NCI-H1092 (cell line): ENCODE measurements around the gene NEAT1.

Experiments
- DNase-seq: peaks from one replicate; lab custom pipeline; 2025; lab: John Stamatoyannopoulos, UW

Gene NEAT1

DNA sequence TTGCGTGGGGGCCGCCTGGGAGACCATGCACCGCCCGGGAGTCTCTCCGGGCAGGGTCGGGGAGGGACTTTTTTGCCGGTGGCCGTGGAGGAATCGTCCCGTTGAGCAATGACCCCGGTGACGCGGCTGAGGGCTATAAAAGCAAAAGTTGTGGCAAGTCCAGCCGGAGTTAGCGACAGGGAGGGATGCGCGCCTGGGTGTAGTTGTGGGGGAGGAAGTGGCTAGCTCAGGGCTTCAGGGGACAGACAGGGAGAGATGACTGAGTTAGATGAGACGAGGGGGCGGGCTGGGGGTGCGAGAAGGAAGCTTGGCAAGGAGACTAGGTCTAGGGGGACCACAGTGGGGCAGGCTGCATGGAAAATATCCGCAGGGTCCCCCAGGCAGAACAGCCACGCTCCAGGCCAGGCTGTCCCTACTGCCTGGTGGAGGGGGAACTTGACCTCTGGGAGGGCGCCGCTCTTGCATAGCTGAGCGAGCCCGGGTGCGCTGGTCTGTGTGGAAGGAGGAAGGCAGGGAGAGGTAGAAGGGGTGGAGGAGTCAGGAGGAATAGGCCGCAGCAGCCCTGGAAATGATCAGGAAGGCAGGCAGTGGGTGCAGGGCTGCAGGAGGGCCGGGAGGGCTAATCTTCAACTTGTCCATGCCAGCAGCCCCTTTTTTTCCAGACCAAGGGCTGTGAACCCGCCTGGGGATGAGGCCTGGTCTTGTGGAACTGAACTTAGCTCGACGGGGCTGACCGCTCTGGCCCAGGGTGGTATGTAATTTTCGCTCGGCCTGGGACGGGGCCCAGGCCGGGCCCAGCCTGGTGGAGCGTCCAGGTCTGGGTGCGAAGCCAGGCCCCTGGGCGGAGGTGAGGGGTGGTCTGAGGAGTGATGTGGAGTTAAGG lies at the start of gene NEAT1:
Gene NEAT1 (plus strand): TSS at position 166 of the 883 bp plus-strand sequence.
- DNase-seq: no peak

DNA sequence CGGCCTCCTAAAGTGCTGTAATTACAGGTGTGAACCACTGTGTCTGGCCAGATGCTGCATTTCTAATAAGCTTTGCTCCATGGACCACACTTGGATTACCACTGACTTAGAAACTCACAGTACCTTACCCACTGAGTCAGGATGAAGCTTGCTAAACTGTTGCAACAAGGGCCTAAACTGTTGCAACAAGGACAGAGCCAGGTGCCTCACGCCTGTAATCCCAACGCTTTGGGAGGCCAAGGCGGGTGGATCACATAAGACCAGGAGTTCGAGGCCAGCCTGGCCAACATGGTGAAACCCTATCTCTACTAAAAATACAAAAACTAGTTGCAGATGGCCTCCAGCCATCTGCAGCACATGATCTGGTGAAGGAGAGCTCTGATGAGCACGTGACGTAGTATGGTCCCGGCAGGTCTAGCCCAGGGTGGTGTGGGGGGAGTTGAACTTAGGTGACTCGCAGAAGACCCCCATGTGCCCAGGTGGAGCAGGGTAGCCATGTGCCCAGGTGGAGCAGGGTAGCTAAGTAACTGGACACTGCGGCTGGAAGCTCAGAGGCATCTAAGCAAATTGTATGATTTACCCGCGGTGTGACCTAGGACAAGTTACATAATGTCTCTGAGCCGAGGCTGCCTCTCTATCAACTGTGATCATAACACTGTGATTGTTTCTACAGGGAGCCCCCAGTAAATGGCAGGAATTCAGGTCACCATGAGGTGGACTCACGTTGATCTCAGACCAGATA lies 48.6 kb upstream of the NEAT1 start:
- DNase-seq: no peak

DNA sequence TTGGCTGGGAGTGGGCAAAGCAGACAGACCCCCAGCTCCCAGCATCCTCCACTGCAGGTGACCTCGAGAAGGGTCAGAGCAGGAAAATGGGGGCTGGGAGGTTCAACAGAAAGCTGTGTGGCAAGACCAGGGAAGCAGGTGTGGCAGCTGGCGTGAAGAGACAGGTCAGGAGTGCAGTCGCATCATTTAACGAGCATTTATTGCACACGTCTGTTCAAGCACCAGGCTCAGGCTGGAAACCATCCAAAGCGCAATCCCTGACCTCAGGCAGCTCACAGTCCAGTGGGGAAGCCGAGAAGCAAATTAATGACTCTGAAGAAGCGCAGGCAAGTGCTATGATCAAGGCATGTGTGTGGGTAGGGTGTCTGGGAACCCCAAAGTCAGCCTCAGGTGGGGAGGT lies 47.6 kb upstream of the NEAT1 start:
- no peak for DNase-seq

DNA sequence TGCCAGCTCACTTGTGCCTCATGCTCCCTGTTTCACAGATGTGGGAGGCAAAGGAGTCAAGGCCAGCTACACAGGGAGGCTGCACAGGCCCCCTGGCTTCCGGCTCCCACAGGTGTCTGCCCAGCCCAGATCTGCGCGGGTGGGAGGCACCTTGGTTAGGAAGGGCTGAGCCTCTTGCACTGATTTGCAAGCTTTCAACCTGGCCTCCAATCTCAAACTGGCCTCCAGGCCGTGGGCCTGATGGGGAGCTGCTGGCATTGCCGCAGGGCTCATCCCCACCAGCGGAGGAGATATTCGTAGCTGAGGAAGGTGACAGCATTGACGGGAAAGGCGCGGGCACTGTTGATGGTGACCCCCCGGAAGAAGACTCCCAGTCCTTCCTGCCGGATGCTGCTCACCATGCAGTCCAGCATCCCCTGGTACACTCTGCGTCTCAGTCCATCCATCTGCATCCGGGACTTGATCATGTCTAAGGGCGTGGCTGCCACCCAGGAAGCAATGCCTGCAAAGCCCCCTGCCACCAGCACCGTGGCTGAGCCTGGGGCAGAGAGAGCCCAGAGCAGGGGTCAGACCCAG lies 46.4 kb upstream of the NEAT1 start:
- DNase-seq: no peak

DNA sequence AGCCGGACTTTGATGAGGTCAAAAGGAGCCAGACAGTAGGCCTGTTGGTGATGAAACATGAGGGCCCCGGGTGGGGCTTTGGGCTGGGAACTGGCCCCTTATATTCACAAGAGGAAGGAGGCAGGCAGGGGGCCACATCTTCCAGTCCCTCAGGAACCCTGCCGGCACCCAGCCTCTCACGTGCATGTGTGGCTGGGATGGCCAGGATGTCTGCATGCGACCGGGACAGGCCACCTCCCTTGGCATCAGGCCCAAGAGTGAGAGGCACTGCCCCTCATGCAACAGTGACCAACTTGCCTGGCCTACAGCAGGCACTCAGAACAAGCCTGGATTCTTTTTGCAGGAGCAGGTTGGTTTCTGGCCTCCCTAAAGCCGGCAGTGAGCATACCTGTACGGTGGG lies 45.6 kb upstream of the NEAT1 start:
- no peak for DNase-seq

DNA sequence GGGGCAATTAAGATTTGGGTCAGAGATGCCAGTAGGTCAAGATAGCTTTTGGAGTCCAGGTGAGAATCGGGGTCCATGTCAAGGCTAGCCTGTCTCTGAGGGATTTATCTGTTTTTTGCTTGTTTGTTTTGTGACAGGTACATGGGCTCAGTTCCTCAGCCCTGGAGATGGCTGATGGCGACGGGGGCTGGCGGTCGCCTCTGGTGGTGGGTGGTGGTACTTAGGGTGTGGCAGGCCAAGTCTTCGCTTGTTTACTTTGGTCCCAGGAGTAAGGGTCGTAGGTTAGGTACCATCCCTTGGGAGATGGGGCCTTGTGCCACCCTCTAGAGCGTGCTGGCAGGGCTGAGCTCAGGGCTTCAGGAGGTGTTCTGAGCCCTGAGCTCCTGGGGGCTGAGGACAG lies 44.8 kb upstream of the NEAT1 start:
- no peak for DNase-seq

DNA sequence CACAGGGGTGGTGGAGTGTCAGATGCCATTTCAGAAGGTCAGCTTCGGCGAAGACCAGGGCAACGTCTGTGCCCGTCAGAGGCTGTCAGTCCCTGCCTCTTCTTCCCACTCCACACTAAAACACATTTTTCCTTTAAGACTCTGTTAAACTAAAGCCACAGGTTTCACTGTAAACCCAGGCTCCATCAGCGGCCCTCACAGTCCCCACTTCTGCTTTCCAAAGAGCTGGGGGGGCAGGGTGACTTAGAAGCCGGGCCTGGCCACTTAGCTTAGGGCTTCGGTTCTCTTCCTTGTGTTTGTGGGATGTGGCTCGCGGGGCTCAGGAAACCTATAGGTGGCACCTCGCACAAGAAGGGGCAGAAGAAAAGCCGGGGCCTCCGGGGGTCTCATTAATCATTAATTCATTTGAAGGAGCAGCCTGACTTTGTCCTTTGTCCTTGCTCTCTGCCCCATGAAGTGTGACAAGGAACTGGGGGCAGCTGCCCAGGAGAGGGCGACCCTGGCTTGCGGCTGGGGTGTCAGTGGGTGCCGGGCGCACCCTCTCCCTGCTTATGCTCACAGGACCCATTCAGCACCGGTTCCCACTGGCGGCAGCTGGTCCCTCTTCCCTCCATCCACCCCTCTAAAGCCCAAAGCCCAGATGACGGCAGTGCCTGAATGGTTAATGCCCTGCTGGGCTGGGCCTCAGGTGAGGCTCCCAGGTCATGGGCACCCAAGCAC lies 44.2 kb upstream of the NEAT1 start:
- no peak for DNase-seq

DNA sequence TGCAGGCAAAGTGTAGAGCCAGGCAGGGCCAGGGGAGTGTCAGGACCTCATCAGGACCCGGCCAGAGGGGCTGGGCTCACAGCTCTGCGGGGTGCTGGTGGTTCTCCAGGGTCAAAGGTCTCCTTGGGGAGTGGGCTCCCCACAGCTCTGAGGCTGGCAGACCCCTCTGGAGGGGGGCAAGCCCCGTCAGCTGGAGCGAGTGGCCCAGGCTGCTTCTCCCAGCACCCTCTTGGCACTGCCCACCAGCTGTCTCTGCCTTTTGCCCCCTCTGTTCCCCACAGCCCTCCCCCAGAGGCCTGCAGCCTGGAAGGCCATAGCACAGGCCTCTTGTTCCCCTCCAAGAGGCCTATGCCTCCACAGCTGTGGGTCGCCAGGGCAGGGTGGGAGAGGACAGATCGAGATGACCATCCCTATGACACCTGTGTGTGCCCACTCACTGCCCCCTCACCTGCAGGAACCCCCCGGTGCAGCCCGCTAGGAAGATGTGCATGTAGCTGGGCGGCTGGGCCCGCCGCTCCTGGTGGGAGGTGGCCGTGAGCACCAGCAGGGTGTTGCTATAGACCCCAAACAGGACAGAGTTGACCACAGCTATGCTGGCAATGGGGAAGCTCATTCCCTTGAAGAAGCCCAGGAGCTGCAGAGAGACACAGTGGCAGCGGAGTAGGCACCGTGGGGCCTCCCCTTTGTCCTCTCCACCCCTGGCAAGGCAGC lies 43.5 kb upstream of the NEAT1 start:
- DNase-seq: no peak

DNA sequence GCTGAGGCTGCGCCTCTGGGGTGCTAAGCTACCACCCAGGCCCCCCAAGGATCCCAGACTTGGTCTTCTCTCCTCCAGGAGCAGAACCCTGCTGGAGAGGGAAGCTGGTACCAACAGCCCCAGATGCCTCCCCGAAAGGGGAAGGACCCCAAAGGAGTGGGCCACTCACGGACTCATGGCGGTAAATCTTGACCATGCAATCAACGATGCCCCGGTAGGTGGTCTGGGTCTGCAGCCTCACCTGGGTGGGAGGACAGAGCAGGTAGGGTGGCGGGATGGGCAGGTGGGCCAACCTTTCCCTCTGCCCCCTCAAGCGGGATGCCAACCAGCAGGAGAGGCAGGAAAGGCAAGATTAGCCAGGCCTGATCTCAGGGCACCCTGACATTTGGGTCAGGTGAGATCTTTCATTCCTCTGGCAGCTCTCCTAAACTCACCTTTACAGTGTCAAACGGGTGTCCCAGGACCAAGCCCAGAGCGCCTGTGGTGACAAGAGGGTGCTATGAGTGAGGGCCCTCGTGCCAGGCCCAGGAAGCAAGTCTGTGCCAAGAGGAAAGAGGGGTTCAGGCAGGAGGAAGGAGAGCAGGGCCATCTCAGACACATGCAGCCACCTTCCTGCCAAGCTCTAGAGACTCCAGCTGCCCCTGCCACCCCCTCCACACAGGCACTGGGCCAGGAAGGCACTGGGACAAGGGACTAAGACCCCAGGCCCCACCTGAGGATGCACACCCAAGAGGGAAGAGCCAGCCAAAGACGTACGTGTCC lies 42.7 kb upstream of the NEAT1 start:
- DNase-seq: no peak

DNA sequence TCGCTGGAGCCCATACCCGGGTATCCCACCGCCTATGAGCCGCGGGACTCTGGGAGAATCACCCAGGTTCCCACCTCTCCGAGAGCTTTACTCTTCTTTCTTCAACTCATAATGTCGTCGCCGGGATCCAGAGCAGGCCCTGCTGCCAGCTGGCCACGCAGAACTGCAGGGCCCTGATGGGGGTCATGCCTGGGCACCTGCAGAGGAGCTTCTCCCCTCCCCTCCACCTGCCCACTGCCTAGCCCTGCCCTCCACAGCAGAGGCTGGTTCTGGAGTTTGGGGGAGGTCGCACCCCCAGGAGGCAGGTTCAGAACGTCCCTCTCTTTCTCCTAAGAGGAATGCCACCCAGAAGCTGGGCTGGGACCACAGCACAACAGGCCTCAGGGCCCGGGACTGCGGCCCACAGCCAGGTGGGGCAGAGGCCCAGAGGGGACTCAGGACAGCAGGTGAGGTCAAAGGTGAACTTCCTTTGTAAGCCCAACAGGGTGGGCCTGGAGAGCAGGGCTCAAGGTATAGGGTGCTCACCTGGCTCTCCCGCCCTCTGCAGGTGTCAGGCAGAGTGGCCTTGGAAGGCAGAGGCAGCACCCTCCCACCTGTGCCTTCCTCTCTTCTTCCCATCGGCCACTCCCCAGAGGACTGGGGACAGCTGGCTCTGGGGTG lies 42.0 kb upstream of the NEAT1 start:
- no peak for DNase-seq

DNA sequence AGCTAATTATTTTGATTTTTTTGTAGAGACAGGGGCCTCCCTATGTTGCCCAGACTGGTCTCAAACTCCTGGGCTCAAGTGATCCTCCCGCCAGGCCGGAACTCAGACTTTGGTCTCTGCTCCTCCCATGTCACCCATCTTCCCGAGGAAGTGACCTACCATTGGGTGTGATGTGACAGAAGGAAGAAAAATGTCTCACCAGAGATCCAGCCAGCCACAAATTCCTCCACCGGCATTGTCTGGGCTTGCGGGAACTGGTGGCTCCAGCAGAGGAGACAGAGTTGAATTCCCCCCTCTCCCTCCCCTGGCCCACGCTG lies 40.9 kb upstream of the NEAT1 start:
- DNase-seq: no peak

DNA sequence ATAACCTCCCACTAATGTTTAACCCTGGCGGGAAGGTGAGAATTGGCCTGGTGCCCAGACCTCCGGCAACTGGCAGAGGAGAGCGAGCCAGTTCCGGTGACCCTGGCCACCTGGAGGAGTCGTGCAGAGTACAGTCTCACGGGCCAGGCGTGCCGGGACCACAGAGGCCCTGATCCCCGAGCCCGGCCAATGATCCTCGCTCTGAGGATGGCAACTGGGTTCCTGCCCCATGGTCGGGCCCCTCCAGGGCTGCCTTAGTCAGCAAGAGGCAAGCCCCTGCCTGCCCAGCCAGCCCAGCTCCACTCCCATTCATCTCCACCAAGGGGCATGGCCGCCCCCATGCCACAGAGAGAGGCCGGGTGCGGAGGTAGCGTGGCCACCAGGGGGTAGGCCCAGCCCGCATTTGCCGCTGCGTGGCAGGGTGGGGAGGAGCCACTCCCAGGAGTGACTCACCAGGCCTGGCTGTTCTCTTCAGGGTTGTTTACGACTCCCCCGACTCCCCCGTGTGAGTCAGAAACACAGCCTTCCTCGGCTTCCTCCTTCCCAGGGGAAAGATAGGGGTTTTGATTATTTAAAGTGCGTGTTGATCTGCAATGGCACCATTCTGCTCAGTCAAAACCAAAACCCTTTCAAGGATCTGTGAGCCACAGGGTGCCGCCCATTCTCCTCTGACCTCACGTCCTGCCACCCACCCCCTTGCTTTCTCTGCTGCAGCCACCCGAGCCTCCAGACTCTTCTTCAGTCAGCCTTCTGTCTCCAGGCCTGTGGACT lies 40.4 kb upstream of the NEAT1 start, which contains the start of gene SLC25A45:
Gene SLC25A45 (minus strand): TSS at position 614 of the 771 bp plus-strand sequence. CDS start 695 bp downstream, outside the sequence.
- DNase-seq: peak; percentile 90

DNA sequence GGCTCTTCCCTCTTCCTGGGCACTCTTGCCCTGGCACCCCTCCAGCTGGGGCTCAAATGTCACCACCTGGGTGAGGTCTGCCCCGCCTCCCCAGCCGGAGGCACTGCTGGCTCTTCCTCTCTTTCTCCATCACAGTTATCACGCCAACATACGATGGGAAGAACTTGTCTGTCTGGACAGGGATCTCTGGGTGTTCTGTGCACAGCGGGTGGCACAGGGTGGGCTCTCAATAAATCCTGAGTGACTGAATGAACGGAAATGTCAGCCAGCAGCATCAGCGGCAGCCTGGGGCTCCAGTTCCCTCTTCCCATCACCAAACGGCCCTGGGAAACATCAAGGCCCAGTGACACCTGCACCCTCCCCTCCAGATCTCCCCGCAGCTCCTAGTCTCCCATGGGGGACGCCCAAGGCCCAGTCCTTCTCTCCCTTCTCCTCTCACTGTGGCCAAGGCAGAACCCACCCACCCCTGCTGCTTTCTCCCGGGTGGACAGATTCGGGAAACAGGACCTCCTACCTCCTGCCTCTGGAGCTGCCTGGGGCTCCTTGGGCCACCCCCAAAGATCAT lies 39.7 kb upstream of the NEAT1 start:
- DNase-seq: peak; percentile 90

DNA sequence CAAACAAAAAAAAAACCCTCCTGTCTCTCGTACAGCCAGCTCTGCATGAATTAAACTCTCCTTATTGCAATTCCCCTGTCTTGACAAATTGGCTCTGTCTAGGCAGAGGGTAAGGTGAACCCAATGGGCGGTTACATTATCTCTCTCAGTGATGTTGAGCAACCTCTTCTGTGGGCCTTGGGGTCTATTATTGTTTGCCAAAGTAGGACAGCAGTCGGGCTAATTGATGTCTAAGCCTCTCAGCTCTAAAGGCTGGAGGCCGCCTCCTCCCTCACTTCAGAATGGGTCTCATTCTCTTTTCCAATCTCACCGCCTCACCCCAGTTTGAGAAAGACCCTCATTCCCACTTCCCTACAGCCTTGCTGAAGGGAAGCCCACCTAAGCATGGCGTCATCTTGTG lies 38.8 kb upstream of the NEAT1 start:
- DNase-seq: no peak

DNA sequence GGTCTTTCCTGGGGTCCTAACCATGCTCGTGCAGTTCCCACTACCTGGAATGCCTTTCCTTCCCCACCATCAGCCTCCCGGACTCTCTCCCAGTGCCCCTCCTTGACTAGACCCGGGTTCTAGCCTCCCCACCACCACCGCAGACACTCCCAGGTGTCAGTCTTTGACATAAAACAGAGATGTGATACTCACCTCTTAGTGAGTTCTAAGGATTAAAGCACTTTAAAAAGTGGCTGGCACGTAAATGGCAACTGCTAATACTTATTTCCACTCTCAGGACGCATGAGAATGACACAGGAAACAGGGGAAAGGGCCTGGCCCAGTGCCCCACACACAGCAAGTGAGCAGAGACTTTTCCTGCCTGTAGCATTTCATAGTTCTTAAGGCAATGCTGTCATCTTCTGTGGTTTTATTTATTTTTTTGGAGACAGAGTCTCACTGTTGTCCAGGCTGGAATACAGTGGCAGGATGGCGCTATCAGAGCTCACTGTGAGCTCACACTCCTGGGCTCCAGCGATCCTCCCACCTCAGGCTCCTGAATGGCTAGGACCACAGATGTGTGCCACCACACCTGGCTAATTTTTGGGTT lies 38.2 kb upstream of the NEAT1 start:
- DNase-seq: no peak

DNA sequence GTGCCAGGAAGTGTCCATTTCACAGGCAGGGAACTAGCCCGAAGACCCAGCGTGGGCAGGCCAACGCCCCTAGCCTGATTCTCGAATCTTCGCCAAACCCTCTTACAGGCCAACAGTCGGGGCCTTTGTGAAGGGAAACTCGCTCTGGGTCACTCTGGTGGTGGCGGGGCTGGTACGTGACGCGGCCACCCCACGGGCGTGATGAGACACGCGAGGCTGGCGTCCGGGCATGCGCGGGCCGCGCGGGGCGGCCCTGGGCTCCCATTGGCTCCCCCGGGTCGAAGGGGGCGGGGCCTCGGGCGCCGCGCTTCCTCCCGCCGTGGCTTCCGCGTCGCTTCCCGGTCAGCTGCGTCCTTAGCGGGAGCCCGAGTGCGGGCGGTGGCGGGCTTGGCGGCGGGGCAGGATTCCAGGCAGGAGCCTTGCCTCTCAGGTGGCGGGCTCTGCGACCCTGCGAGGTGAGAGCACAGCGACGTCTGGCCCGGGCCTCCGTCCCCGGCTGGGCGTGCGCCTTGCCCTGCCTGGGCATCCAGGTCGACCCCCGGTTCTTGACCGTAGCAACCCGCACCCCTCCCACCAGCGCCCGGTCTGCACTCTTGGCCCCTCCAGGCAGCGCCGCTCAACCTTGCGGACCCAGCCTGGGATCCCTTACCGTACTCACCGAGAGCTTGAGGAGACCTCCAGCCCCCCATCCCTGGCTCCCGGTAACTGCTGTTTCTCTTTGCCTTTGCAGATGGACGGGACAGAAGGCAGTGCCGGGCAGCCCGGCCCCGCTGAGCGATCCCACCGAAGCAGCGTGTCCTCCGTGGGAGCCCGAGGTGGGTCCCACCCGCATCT lies 36.1 kb upstream of the NEAT1 start, which contains the start of gene FRMD8:
Gene FRMD8 (plus strand): TSS at position 331 of the 834 bp plus-strand sequence. CDS start 400 bp downstream, at position 731.
- DNase-seq: peak; percentile 82

DNA sequence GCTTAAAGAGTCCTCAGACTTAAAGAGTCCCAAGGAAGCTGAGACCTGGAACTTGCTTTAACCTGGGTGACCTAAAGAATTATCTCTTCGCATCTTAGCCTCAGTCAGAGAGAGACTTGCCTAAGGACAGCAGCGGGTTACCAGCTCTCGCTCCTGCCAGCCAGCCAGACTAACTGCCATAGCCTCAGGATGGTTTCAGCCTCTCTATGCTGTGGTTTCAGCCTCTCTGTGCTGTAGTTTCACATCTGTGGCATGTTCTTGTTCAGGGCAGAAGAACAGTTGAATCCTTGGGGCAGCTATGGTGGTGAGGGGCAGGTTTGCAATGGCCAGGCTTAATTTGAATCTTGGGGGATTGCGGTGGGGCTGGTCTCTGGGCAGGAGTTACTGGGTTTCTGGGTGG lies 33.9 kb upstream of the NEAT1 start:
- no peak for DNase-seq
